GM20431 (cell line): ENCODE measurements around the gene ECEL1.
"Not testable (repeated sequence)": the region's sequence is repeated elsewhere in the genome, so short reads cannot be mapped to it uniquely, and the experiment has no call there.

Experiments
- in situ Hi-C: fragments of 300-500 bp; cut with MseI, MboI; formaldehyde crosslinking; loops from one replicate; pipeline ENCODE4 v1.15.0; 2020; ENCODE audit warnings: low sequenced_read_pairs; ENCODE audit not compliant: unreplicated experiment

The ECEL1 gene

GRCh38 chr2:232487385-232488096 is at the start of gene ECEL1:
Gene ECEL1, minus strand, starts transcription at chr2:232487834. Its CDS starts 1,181 bp downstream, at chr2:232486653.
- in situ Hi-C loops, result no loop called here

GRCh38 chr2:232537079-232537478 is 49.4 kb upstream of the ECEL1 start:
- in situ Hi-C loops, result no loop called here

GRCh38 chr2:232535761-232536530 is 48.3 kb upstream of the ECEL1 start:
- in situ Hi-C loops, result no loop called here

GRCh38 chr2:232534940-232535651 is 47.5 kb upstream of the ECEL1 start:
- in situ Hi-C loops, result no loop called here

GRCh38 chr2:232533944-232534710 is 46.5 kb upstream of the ECEL1 start:
- in situ Hi-C loops, result no loop called here

GRCh38 chr2:232532821-232533220 is 45.2 kb upstream of the ECEL1 start:
- in situ Hi-C loops, result not testable (repeated sequence)

GRCh38 chr2:232532419-232532818 is 44.8 kb upstream of the ECEL1 start:
- in situ Hi-C loops, result no loop called here

GRCh38 chr2:232530626-232531260 is 43.1 kb upstream of the ECEL1 start:
- in situ Hi-C loops, result no loop called here

GRCh38 chr2:232529806-232530547 is 42.3 kb upstream of the ECEL1 start:
- in situ Hi-C loops, result no loop called here

GRCh38 chr2:232528746-232529460 is 41.3 kb upstream of the ECEL1 start:
- in situ Hi-C loops, result no loop called here

GRCh38 chr2:232527905-232528470 is 40.4 kb upstream of the ECEL1 start:
- in situ Hi-C loops, result no loop called here

GRCh38 chr2:232526372-232526941 is 38.8 kb upstream of the ECEL1 start:
- in situ Hi-C loops, result no loop called here

- in situ Hi-C loops, result no loop called here
Observed at GRCh38 chr2:232525791-232526371, 38.2 kb upstream of the ECEL1 start, which contains the start of gene CHRND. Gene CHRND, plus strand, starts transcription at chr2:232526160. Its CDS starts 56 bp downstream, at chr2:232526216.

- in situ Hi-C loops, result no loop called here
Observed at GRCh38 chr2:232525199-232525598, 37.6 kb upstream of the ECEL1 start.

- in situ Hi-C loops, result no loop called here
Observed at GRCh38 chr2:232524771-232525170, 37.1 kb upstream of the ECEL1 start.

GRCh38 chr2:232523682-232524597 is 36.3 kb upstream of the ECEL1 start:
- in situ Hi-C loops, result no loop called here

GRCh38 chr2:232523402-232523681 is 35.7 kb upstream of the ECEL1 start:
- in situ Hi-C loops, result no loop called here
